Activated CD8-positive, alpha-beta memory T cell treated with anti-CD3 and anti-CD28 coated beads, Interleukin-2, amount 50 U/mL, for 1 hour (primary cell): Measurements from ENCODE around the gene PIGW.

Source experiments
- DNase-seq: peaks from one replicate; pipeline ENCODE4 v3.0.0-alpha.2; 2020; ENCODE audit errors: extremely low read depth

The PIGW gene

GRCh38 chr17:36545465-36546417 is 11.0 kb downstream of the PIGW start:
- peak; percentile 89 for DNase-seq

- DNase-seq, result no peak
Measured at GRCh38 chr17:36546418-36547093, 11.8 kb downstream of the PIGW start.

DNA sequence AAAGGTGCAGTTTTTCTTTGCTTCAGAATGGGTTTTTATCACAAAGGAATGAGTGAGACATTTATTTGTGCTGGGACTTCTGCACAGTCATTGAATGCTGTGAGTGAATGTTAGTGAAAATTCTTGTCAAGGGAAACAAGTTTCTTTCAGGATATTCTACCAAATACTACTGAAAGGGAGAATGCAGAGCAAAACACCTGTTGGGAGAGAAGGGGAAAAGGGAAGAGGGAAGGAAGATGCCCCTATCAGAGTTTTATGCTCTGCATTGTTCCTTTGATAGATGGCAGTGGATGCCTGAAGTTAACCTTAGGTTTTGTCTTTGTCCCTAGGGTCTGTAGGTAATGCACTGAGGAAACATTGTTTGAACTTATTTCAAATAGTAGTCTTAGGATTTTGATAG is 13.0 kb downstream of the PIGW start:
- DNase-seq, result no peak

DNA sequence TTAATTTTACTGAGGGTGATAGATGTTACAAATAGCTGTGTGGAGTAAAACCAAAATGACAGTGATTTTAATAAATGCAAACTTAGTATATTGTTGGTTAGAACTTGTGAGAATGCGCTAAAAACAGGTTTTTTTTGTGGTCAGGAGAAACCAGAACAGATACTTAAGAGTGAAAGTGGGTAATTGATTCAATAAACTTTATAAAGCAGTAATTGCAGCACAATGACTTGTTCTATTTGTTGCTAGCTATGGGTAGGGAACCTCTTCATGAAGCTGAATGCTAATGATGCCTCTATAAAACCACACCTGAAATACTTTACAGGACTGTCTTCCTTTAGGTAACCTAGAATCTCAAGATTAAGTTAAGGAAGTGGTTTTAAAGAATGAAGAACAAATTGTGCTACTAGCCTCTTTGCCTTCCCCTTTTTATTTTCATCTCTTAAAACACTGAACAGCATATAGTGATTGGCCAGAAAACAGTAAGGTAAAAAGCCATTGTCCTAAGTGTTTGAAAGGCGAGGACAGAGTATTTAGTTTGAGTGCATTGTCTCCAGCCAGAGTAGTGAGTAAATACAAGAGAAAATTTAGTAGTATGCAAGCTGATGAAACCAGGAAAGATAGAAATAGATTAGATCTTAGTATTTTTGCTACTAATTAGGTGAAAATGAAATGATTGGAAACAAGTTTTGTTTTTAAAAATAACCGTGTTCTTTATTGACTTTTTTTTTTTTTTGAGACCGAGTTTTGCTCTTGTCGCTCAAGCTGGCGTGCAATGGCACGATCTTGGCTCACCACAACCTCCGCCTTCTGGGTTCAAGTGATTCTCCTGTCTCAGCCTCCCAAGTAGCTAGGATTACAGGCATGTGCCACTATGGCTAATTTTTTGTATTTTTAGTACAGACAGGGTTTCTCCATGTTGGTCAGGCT is 16.0 kb downstream of the PIGW start:
- no peak for DNase-seq

DNA sequence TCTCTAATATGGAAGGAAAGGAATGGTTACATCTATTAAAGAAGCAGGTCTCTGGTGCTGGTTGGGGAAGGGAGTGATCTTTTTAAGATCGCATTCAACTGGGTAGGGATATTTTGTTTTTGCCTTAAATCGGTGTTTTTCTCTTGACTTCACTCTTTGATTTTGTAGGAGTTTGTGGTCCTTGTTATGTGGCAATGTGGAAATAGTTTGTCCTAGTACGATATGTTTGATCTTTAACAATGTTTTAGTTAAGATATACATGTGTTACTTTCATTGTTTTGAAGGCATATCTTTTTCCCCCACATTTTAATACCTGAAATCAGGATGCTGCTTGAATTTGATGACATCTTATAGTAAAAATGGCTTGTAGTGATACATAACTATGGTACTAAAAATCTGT is 18.7 kb downstream of the PIGW start:
- no peak for DNase-seq

- no peak for DNase-seq
Measured at GRCh38 chr17:36566081-36566480, 31.3 kb downstream of the PIGW start.

- DNase-seq, result no peak
Measured at GRCh38 chr17:36575028-36575427, 40.2 kb downstream of the PIGW start.

DNA sequence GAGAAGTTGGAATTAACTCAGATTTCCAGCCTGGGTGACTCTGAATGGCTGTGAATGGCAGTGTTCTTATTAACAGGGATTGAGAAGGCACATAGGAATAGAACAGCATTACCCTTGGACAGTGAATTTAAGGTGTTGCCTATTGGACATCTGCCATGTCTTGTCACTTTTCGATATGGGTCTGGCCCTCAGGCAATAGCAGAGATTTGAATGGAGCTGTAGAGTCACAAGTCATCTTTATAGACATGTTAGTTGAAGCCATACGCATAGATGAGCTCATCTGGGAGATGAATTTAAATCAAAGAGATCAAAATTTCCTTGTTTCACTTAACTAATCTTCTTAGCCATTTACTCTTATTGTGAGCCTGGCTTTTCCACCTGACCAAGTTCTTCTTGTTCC is 42.0 kb downstream of the PIGW start:
- DNase-seq, result no peak

- DNase-seq, result no peak
Measured at GRCh38 chr17:36578671-36579070, 43.9 kb downstream of the PIGW start.

DNA sequence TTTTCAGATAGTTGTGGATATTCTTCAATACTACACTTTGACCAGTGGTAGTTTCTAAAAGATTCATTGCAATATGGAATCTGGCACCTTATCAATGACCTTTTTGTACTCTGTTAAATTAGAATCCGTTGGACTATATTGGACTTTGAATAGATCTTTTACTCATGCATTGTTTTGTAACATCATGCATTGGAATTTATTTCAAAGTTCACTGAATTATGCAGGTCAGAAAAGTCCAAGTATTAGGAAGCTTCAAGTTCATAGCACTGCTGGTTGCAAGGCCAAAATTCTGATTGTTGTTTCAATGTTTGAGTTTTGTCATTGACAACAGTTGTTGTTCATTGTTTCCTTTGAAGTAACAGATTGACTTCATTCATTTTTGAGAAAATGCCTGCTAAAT is 49.0 kb downstream of the PIGW start:
- DNase-seq, result no peak

DNA sequence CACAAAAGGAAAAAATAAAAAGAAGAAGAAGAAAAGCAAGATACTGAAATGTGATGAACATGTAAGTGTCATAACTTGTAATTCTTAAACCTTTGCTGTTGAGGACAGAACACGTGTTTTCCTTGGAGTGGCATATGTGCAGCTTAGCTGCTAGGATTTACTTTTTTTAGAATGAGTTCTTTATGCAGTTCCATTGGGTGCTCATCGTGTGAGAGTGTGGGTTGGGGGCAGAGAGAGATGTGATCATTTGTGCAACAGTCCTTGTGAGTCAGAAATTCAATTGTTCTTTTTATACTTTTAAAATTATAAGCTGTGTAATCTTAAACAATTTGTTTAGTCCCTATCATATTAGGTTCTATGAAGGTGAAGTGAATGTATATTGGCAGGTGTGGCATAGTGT is 51.4 kb downstream of the PIGW start:
- no peak for DNase-seq
